ENCODE data around the gene DOCK3.

DNA sequence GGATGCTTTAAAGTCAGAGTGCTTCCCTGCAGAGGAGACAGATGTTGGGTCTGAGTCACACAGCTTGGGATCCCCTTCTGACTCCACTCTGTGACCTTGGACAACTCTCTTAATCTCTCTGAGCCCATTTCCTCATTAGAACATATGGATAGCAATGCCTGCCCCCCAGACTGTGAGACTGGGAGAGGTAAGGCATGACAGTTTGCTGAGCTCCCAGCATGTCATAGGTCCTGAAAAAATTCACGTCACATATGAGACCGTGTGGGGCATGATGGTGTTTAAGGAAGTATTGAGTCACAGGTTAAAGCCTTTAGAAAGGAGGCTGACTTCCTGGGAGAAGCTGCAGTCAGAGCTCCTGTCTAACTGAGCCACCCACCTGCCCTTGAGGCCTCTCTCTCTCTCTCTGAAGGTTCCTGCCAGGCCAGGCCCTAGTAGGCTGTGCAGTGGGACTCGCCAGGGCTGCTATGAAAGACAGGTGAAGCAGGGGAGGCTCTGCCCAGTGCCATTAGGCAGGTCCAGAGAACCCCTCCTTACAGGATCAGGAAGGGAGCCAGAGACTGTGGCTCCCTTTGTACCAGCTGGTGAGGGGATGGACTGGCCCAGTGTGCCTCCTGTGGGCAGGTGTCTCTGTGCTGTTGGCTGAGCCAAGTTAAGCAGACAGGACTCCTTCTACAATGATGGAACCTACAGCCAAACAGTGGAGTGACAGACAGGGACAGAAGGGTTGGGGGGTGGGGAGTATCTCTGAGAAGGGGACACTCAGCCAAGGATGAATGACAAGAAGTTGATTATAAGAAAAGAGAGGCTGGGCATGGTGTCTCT lies 19.5 kb upstream of the DOCK3 start:
- TF ChIP-seq POLR2A (IDR thresholded peaks at IDR 0.05; ENCODE audit: low read length) (no peak), EP300 (IDR thresholded peaks at IDR 0.05) (no peak), ZSCAN20 (CRISPR knock-in tag; IDR thresholded peaks at IDR 0.05) (no peak), HDAC2 (IDR thresholded peaks at IDR 0.05) (no peak), MAFK (IDR thresholded peaks at IDR 0.05; ENCODE audit: partially characterized antibody) (no peak), BHLHE40 (IDR thresholded peaks at IDR 0.05; ENCODE audit: low read depth, low read length) (no peak)
- TF ChIP-seq, protein P1, sequence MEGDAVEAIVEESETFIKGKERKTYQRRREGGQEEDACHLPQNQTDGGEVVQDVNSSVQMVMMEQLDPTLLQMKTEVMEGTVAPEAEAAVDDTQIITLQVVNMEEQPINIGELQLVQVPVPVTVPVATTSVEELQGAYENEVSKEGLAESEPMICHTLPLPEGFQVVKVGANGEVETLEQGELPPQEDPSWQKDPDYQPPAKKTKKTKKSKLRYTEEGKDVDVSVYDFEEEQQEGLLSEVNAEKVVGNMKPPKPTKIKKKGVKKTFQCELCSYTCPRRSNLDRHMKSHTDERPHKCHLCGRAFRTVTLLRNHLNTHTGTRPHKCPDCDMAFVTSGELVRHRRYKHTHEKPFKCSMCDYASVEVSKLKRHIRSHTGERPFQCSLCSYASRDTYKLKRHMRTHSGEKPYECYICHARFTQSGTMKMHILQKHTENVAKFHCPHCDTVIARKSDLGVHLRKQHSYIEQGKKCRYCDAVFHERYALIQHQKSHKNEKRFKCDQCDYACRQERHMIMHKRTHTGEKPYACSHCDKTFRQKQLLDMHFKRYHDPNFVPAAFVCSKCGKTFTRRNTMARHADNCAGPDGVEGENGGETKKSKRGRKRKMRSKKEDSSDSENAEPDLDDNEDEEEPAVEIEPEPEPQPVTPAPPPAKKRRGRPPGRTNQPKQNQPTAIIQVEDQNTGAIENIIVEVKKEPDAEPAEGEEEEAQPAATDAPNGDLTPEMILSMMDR (IDR thresholded peaks at IDR 0.05) = no peak

Data from A549 (cell line).